ENCODE measurements around the gene PHF1.

DNA sequence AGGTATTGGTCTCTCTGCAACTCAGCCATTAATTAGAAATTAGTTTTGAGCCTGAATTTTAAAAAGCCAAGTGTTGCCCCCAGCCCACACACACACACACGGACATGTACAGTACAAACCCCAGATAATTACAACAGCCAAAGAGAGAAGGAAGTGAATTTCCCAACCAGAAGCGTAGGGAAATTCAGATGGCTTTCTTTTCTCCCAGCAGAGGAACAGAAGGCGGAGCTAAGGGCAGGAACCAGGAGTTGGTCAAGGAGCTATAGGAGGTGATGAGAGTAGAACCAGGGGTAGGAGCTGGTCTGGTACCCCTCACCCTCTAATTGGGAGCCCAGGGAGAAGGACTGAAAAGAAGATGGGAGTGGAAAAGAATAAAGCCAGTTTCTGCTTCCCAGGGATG is 39.6 kb downstream of the PHF1 start:
- TF ChIP-seq CTCF (IDR thresholded peaks at IDR 0.05) = no peak
- TF ChIP-seq POLR2A (IDR thresholded peaks at IDR 0.05) = no peak
